HG03025 (cell line): Measurements from ENCODE around the gene PXDN.
"Not testable (repeated sequence)": the region's sequence is repeated elsewhere in the genome, so short reads cannot be mapped to it uniquely, and the experiment has no call there.

Experiments used
- ATAC-seq: cut with Tn5 transposase; IDR thresholded peaks from one replicate; pipeline ENCODE4 v1.9.1; 2021; ENCODE audit warnings: mild to moderate bottlenecking, moderate library complexity; ENCODE audit not compliant: unreplicated experiment, low FRiP score

The PXDN gene

GRCh38 chr2:1742681-1743395 lies 1.5 kb downstream of the PXDN start:
- ATAC-seq, result no peak

GRCh38 chr2:1742301-1742680 lies 2.0 kb downstream of the PXDN start:
- ATAC-seq, result no peak

GRCh38 chr2:1741851-1742250 lies 2.5 kb downstream of the PXDN start:
- no peak for ATAC-seq

- ATAC-seq, result no peak
These were observed 3.4 kb downstream of the PXDN start for GRCh38 chr2:1740716-1741589.

GRCh38 chr2:1739961-1740715 lies 4.2 kb downstream of the PXDN start:
- ATAC-seq, result no peak

GRCh38 chr2:1739322-1739957 lies 4.9 kb downstream of the PXDN start:
- ATAC-seq, result no peak

GRCh38 chr2:1738646-1739302 lies 5.5 kb downstream of the PXDN start:
- no peak for ATAC-seq

GRCh38 chr2:1738163-1738562 lies 6.2 kb downstream of the PXDN start:
- no peak for ATAC-seq

GRCh38 chr2:1736997-1737480 lies 7.3 kb downstream of the PXDN start:
- ATAC-seq, result no peak

GRCh38 chr2:1736045-1736444 lies 8.3 kb downstream of the PXDN start:
- ATAC-seq, result no peak

- ATAC-seq, result not testable (repeated sequence)
These were observed 11.0 kb downstream of the PXDN start for GRCh38 chr2:1733298-1733697.

- no peak for ATAC-seq
These were observed 12.1 kb downstream of the PXDN start for GRCh38 chr2:1731963-1732768.

- no peak for ATAC-seq
These were observed 12.8 kb downstream of the PXDN start for GRCh38 chr2:1731447-1731962.

GRCh38 chr2:1730015-1730927 lies 14.0 kb downstream of the PXDN start:
- no peak for ATAC-seq

GRCh38 chr2:1729242-1729641 lies 15.1 kb downstream of the PXDN start:
- no peak for ATAC-seq

GRCh38 chr2:1728821-1729220 lies 15.5 kb downstream of the PXDN start:
- ATAC-seq, result no peak

GRCh38 chr2:1727796-1728474 lies 16.4 kb downstream of the PXDN start:
- no peak for ATAC-seq
